ENCODE measurements around the gene ANKH. TPM values are rescaled to one million over a fixed set of nuclear protein-coding genes. Genes with fewer than 3 reads are reported as not detected.

Gene ANKH
- total RNA-seq, 1 experiment from 2014 or later, result 16.9 TPM

DNA sequence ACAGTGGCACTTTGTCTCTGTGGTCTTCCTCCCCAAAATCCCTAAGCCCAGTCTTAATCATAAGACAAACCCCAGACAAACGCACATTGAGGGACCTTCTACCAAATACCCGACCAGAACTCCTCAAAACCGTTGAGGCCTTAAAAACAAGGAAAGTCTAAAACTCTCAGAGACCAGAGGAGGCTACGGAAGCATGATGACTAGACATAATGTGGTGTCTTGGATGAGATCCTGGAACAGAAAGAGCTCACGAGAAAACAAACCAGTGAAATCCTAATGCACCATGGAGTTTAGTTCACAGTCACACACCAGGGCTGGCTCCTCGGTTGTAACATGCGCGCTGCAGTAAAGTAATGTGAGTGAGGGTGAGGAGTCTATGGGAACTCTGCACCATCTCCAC lies 148.7 kb downstream of the ANKH start:
- TF ChIP-seq, protein P1, sequence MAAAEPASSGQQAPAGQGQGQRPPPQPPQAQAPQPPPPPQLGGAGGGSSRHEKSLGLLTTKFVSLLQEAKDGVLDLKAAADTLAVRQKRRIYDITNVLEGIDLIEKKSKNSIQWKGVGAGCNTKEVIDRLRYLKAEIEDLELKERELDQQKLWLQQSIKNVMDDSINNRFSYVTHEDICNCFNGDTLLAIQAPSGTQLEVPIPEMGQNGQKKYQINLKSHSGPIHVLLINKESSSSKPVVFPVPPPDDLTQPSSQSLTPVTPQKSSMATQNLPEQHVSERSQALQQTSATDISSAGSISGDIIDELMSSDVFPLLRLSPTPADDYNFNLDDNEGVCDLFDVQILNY (CRISPR knock-in tag; IDR thresholded peaks at IDR 0.05), result no peak
- TF ChIP-seq ELF4 (CRISPR knock-in tag; IDR thresholded peaks at IDR 0.05; ENCODE audit: low read depth) (no peak), ZNF423 (CRISPR knock-in tag; IDR thresholded peaks at IDR 0.05) (no peak), JUN (CRISPR knock-in tag; IDR thresholded peaks at IDR 0.05) (no peak), ZNF232 (CRISPR knock-in tag; IDR thresholded peaks at IDR 0.05) (no peak), ETV6 (CRISPR knock-in tag; IDR thresholded peaks at IDR 0.05) (no peak)
- TF ChIP-seq, protein P2, sequence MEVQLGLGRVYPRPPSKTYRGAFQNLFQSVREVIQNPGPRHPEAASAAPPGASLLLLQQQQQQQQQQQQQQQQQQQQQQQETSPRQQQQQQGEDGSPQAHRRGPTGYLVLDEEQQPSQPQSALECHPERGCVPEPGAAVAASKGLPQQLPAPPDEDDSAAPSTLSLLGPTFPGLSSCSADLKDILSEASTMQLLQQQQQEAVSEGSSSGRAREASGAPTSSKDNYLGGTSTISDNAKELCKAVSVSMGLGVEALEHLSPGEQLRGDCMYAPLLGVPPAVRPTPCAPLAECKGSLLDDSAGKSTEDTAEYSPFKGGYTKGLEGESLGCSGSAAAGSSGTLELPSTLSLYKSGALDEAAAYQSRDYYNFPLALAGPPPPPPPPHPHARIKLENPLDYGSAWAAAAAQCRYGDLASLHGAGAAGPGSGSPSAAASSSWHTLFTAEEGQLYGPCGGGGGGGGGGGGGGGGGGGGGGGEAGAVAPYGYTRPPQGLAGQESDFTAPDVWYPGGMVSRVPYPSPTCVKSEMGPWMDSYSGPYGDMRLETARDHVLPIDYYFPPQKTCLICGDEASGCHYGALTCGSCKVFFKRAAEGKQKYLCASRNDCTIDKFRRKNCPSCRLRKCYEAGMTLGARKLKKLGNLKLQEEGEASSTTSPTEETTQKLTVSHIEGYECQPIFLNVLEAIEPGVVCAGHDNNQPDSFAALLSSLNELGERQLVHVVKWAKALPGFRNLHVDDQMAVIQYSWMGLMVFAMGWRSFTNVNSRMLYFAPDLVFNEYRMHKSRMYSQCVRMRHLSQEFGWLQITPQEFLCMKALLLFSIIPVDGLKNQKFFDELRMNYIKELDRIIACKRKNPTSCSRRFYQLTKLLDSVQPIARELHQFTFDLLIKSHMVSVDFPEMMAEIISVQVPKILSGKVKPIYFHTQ (CRISPR knock-in tag; IDR thresholded peaks at IDR 0.05), result no peak
- POLR2A ChIA-PET, result no interaction called here
- H3K4me1 Mint-ChIP-seq, result peaks cover 17% of the 10 kb centered on the region
- CTCF ChIA-PET, result no interaction called here
- DNase-seq (ENCODE audit: low spot score) (no peak), ATAC-seq (no peak)
- peaks cover 5% of the 10 kb centered on the region; the same call in 1 of the 2 replicates for H3K36me3 Mint-ChIP-seq
- H3K27me3 Mint-ChIP-seq (ENCODE audit: low read depth), result no peaks in the 10 kb centered on the region
- peaks cover 8% of the 10 kb centered on the region; the same call in 1 of the 2 replicates for H3K9me3 Mint-ChIP-seq
- H3K4me3 Mint-ChIP-seq, result no peak overlapping the region
- H3K27ac Mint-ChIP-seq, result 0 out of 2 replicates have a peak overlapping the region, but pooled peaks have one; percentile 27

DNA sequence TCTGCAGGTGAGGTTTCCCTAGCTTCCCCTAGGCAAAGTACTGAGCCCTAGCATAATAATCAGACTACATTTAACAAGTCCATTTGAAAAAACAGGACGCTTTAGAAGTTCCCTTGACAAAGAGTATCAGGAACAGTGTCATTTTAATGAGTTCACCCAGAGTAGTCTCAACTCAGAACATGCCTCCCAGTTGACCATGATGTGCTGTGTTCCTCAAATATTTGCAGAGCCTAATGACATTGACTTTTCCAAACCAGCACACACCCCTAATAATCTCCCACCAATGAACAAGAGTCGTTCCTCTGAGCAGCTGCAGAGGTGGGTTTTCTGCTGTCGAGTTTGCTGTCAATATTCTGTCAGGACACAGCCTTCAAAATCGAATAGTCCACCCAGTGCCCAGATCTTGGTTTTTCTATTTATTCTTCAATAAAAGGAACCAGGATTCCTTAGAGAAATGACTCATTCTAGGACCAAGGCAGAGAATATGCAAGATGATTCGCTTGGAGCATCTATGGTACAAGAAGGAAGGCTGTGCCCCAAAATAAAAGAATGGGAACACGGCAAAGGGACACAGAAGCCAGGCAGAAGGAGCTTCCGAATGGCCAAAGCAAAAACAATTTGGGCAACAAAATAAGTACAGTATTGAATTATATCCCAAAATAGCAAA lies 149.5 kb downstream of the ANKH start:
- DNase-seq (ENCODE audit: low spot score) (no peak), ATAC-seq (no peak)
- ChIA-PET POLR2A (no interaction called here), CTCF (interaction anchor here (0.8 kb wide), 1 partner anchor 117 kb away, joined by 3 read pairs; no protein-coding TSS in a partner anchor)
- Mint-ChIP-seq H3K4me1 (peaks cover 11% of the 10 kb centered on the region), H3K9me3 (peaks cover 8% of the 10 kb centered on the region; the same call in 1 of the 2 replicates), H3K4me3 (no peak overlapping the region), H3K36me3 (peaks cover 9% of the 10 kb centered on the region; the same call in 1 of the 2 replicates), H3K27me3 (ENCODE audit: low read depth) (no peaks in the 10 kb centered on the region), H3K27ac (no peak overlapping the region)
- TF ChIP-seq ELF4 (CRISPR knock-in tag; IDR thresholded peaks at IDR 0.05; ENCODE audit: low read depth), result no peak
- no peak for TF ChIP-seq NFATC4 (CRISPR knock-in tag; IDR thresholded peaks at IDR 0.05)
- TF ChIP-seq MYBL2 (CRISPR knock-in tag; IDR thresholded peaks at IDR 0.05), result no peak
- TF ChIP-seq, protein P3, sequence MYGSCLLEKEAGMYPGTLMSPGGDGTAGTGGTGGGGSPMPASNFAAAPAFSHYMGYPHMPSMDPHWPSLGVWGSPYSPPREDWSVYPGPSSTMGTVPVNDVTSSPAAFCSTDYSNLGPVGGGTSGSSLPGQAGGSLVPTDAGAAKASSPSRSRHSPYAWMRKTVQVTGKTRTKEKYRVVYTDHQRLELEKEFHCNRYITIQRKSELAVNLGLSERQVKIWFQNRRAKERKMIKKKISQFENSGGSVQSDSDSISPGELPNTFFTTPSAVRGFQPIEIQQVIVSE (CRISPR knock-in tag; IDR thresholded peaks at IDR 0.05; ENCODE audit: borderline replicate concordance), result no peak
- TF ChIP-seq RORB (CRISPR knock-in tag; IDR thresholded peaks at IDR 0.05), result no peak
- TF ChIP-seq, protein P4, sequence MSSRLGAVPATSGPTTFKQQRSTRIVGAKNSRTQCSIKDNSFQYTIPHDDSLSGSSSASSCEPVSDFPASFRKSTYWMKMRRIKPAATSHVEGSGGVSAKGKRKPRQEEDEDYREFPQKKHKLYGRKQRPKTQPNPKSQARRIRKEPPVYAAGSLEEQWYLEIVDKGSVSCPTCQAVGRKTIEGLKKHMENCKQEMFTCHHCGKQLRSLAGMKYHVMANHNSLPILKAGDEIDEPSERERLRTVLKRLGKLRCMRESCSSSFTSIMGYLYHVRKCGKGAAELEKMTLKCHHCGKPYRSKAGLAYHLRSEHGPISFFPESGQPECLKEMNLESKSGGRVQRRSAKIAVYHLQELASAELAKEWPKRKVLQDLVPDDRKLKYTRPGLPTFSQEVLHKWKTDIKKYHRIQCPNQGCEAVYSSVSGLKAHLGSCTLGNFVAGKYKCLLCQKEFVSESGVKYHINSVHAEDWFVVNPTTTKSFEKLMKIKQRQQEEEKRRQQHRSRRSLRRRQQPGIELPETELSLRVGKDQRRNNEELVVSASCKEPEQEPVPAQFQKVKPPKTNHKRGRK (CRISPR knock-in tag; IDR thresholded peaks at IDR 0.05; ENCODE audit: borderline replicate concordance), result no peak
- TF ChIP-seq, protein P5, sequence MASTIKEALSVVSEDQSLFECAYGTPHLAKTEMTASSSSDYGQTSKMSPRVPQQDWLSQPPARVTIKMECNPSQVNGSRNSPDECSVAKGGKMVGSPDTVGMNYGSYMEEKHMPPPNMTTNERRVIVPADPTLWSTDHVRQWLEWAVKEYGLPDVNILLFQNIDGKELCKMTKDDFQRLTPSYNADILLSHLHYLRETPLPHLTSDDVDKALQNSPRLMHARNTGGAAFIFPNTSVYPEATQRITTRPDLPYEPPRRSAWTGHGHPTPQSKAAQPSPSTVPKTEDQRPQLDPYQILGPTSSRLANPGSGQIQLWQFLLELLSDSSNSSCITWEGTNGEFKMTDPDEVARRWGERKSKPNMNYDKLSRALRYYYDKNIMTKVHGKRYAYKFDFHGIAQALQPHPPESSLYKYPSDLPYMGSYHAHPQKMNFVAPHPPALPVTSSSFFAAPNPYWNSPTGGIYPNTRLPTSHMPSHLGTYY (CRISPR knock-in tag; IDR thresholded peaks at IDR 0.05), result no peak
- TF ChIP-seq, protein P6, sequence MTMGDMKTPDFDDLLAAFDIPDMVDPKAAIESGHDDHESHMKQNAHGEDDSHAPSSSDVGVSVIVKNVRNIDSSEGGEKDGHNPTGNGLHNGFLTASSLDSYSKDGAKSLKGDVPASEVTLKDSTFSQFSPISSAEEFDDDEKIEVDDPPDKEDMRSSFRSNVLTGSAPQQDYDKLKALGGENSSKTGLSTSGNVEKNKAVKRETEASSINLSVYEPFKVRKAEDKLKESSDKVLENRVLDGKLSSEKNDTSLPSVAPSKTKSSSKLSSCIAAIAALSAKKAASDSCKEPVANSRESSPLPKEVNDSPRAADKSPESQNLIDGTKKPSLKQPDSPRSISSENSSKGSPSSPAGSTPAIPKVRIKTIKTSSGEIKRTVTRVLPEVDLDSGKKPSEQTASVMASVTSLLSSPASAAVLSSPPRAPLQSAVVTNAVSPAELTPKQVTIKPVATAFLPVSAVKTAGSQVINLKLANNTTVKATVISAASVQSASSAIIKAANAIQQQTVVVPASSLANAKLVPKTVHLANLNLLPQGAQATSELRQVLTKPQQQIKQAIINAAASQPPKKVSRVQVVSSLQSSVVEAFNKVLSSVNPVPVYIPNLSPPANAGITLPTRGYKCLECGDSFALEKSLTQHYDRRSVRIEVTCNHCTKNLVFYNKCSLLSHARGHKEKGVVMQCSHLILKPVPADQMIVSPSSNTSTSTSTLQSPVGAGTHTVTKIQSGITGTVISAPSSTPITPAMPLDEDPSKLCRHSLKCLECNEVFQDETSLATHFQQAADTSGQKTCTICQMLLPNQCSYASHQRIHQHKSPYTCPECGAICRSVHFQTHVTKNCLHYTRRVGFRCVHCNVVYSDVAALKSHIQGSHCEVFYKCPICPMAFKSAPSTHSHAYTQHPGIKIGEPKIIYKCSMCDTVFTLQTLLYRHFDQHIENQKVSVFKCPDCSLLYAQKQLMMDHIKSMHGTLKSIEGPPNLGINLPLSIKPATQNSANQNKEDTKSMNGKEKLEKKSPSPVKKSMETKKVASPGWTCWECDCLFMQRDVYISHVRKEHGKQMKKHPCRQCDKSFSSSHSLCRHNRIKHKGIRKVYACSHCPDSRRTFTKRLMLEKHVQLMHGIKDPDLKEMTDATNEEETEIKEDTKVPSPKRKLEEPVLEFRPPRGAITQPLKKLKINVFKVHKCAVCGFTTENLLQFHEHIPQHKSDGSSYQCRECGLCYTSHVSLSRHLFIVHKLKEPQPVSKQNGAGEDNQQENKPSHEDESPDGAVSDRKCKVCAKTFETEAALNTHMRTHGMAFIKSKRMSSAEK (CRISPR knock-in tag; IDR thresholded peaks at IDR 0.05; ENCODE audit: borderline replicate concordance), result no peak
- no peak for TF ChIP-seq ATF1 (CRISPR knock-in tag; IDR thresholded peaks at IDR 0.05)
- no peak for TF ChIP-seq MXD4 (CRISPR knock-in tag; IDR thresholded peaks at IDR 0.05; ENCODE audit: borderline replicate concordance)
- TF ChIP-seq SOX15 (CRISPR knock-in tag; IDR thresholded peaks at IDR 0.05), result no peak
- TF ChIP-seq, protein P7, sequence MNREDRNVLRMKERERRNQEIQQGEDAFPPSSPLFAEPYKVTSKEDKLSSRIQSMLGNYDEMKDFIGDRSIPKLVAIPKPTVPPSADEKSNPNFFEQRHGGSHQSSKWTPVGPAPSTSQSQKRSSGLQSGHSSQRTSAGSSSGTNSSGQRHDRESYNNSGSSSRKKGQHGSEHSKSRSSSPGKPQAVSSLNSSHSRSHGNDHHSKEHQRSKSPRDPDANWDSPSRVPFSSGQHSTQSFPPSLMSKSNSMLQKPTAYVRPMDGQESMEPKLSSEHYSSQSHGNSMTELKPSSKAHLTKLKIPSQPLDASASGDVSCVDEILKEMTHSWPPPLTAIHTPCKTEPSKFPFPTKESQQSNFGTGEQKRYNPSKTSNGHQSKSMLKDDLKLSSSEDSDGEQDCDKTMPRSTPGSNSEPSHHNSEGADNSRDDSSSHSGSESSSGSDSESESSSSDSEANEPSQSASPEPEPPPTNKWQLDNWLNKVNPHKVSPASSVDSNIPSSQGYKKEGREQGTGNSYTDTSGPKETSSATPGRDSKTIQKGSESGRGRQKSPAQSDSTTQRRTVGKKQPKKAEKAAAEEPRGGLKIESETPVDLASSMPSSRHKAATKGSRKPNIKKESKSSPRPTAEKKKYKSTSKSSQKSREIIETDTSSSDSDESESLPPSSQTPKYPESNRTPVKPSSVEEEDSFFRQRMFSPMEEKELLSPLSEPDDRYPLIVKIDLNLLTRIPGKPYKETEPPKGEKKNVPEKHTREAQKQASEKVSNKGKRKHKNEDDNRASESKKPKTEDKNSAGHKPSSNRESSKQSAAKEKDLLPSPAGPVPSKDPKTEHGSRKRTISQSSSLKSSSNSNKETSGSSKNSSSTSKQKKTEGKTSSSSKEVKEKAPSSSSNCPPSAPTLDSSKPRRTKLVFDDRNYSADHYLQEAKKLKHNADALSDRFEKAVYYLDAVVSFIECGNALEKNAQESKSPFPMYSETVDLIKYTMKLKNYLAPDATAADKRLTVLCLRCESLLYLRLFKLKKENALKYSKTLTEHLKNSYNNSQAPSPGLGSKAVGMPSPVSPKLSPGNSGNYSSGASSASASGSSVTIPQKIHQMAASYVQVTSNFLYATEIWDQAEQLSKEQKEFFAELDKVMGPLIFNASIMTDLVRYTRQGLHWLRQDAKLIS (CRISPR knock-in tag; IDR thresholded peaks at IDR 0.05; ENCODE audit: borderline replicate concordance), result no peak
